SJSA1 (cell line): ENCODE measurements around the gene PRDM12. TPM values are rescaled to one million over a fixed set of nuclear protein-coding genes. Genes with fewer than 3 reads are reported as not detected.

Experiments used
- DNase-seq, 2 experiments: peaks; one replicate each; pipeline ENCODE4 v3.0.0-alpha.2; 2015 to 2020; ENCODE audit warnings: low spot score in 2 of 2, low read depth in 1 of 2
- H3K27ac ChIP-seq: fragments of 250-450 bp; sonication (Bioruptor Pico); 2 replicates; pipeline ENCODE4 v1.5.1; 2020; ENCODE audit warnings: mild to moderate bottlenecking, moderate library complexity
- H3K27me3 ChIP-seq: fragments of 250-450 bp; sonication (Bioruptor Pico); replicated peaks from 2 replicates; pipeline ENCODE4 v1.5.1; 2020; ENCODE audit warnings: mild to moderate bottlenecking, moderate library complexity
- H3K36me3 ChIP-seq: fragments of 250-450 bp; sonication (Bioruptor Pico); 2 replicates; pipeline ENCODE4 v1.5.1; 2020; ENCODE audit warnings: mild to moderate bottlenecking
- H3K4me1 ChIP-seq: fragments of 250-450 bp; sonication (Bioruptor Pico); replicated peaks from 2 replicates; pipeline ENCODE4 v1.6.1; 2021; ENCODE audit warnings: mild to moderate bottlenecking
- H3K4me3 ChIP-seq: fragments of 250-450 bp; sonication (Bioruptor Pico); 2 replicates; pipeline ENCODE4 v1.5.1; 2020; ENCODE audit warnings: mild to moderate bottlenecking
- H3K9me3 ChIP-seq: fragments of 250-450 bp; sonication (Bioruptor Pico); replicated peaks from 2 replicates; pipeline ENCODE4 v1.5.1; 2020; ENCODE audit warnings: mild to moderate bottlenecking
- total RNA-seq: library from RNA; depleted of rRNA; stranded (reverse); fragments of >200 nt; shearing (Covaris generic); gene quantifications from 2 replicates; pipeline ENCODE4 v1.2.3, GENCODE V29; 2014

PRDM12 gene
- total RNA-seq, 1 experiment from 2014 or later: not detected

DNA sequence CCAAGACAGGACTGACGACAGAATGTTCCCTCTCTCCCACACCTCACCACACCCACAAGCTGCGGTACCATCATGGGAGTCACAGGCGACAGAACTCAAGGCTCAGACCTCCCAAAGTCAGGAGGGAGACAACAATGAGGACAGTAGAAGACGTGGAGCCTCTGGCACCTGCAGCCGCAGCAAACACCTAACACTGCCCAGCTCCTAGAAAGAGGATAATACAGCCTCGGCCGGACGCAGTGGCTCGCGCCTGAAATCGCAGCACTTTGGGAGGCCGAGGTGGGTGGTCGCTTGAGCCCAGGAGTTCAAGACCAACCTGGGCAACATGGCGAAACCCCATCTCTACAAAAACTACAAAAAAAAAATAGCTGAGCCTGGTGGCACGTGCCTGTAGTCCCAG lies 13.2 kb upstream of the PRDM12 start:
- Histone ChIP-seq H3K27me3 (peaks cover 2% of the 10 kb centered on the region; the same call in 1 of the 2 replicates), H3K27ac (no peak overlapping the region), H3K36me3 (no peaks in the 10 kb centered on the region), H3K4me1 (no peaks in the 10 kb centered on the region), H3K4me3 (no peak overlapping the region), H3K9me3 (no peaks in the 10 kb centered on the region)
- no peak for DNase-seq

DNA sequence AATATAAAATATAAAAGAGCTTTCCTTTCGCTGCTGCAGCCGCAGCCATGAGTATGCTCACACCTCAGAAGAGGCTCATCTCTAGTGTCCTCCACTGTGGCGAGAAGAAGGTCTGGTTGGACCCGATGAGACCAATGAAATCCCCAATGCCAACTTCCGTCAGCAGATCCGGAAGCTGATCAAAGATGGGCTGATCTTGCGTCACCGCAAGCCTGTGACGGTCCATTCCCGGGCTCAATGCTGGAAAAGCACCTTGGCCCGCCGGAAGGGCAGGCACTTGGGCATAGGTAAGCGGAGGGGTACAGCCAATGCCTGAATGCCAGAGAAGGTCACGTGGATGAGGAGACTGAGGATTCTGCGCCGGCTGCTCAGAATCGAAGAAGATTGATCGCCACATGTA lies 12.6 kb upstream of the PRDM12 start:
- DNase-seq: no peak
- Histone ChIP-seq H3K27me3 (peaks cover 7% of the 10 kb centered on the region), H3K36me3 (no peaks in the 10 kb centered on the region), H3K9me3 (no peaks in the 10 kb centered on the region), H3K4me3 (no peak overlapping the region), H3K4me1 (no peaks in the 10 kb centered on the region), H3K27ac (no peak overlapping the region)

DNA sequence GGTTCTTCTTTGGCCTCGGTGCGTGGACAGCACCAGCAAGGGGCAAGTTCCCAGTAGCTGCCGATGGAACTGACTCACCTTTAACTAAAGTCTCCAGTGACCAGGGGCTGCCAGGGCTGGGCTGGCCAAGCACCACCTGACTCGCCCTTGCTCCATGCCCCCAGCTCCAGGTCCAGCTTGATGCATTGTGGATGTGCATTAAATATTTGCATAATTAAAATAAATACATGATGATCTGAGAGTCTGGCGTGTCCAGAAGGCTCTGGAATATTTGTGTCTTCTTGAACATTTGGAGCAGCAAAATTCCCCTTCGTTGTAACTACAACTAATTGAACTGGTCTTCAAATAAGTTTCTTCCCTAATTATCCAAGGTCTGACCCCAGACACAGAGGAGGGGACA lies 9.5 kb upstream of the PRDM12 start:
- H3K27me3 ChIP-seq: peaks cover 38% of the 10 kb centered on the region
- H3K27ac ChIP-seq: no peak overlapping the region
- no peaks in the 10 kb centered on the region for H3K4me1 ChIP-seq

DNA sequence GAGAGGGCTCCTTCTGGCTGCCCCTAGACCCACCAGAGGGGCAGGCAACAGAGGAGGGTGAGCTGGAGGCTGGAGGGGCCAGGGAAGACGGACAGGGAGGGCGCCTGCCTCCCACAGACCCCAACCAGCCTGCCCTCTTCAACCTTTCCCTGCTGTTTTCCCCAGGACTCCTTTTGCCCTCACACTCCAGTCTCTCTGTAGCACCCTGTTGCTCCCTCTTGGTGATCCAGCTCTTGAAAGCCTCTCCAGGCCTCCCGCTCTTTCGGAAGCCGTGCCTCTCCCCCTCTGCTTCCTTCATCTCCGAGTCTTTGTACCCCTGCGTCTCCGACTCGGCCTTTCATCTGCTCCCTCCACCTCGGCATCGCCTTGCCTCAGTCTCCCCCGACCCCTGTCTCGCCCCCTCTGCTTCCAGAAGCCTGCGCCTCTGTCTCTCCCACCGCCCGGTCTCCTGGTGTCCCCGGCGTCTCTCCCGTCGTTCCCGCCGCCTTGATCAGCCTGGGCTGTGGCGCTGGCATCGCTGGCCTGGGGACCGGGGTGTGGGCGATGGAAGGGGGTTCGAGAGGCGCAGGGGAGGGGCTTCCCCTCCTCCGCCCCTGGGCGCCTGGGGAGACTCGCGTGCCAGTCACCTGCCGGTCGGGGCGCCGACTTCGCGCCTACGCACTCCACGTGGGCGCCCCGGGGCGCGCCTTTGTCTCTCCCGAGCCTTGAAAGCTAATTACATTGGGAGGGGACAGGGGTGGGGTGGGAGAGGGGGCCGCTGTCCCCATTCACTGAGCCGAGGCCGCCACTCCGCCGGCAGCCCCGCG lies 5.3 kb upstream of the PRDM12 start:
- peaks cover 11% of the 10 kb centered on the region for H3K4me1 ChIP-seq
- no peaks in the 10 kb centered on the region for H3K36me3 ChIP-seq
- 0 out of 2 replicates have a peak, but pooled peaks cover 5% of the 10 kb centered on the region for H3K9me3 ChIP-seq
- DNase-seq: no peak
- peaks cover 81% of the 10 kb centered on the region for H3K27me3 ChIP-seq
- H3K4me3 ChIP-seq: no peak overlapping the region
- H3K27ac ChIP-seq: no peak overlapping the region

More for the DNA sequence above, 9.5 kb upstream of the PRDM12 start:
- Histone ChIP-seq H3K4me3 (no peak overlapping the region), H3K9me3 (0 out of 2 replicates have a peak, but pooled peaks cover 3% of the 10 kb centered on the region), H3K36me3 (no peaks in the 10 kb centered on the region)
- no peak for DNase-seq

DNA sequence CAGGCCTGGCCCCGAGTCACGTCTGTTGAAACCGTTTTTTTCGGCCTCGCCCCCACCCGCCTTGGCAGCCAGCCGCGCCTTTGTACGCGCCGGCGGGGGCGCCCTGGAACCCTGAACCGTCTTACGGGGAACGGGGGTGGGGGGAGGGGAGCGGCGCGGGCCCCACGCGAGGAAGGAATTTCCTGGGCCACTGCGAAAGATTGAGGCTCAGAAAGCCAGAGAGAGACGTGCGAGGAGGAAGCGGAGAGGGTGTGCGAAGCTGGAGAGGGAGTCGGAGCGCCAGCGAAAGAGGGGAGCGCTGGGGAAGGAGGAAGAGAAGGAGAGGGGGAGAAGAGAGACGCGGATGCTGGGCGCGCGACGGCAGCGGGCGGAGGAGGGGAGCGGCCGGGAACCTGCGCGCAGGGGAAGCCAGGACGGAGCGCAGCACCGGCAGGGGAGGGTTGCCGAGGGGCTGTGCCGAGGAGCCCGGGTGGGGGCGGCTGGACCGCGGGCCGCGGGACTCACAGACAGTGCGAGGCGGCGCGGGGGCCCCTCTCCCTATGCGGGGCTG lies 4.6 kb upstream of the PRDM12 start:
- no peak for DNase-seq
- peaks cover 11% of the 10 kb centered on the region for H3K4me1 ChIP-seq
- no peaks in the 10 kb centered on the region for H3K36me3 ChIP-seq
- H3K27ac ChIP-seq: no peak overlapping the region
- H3K9me3 ChIP-seq: 0 out of 2 replicates have a peak, but pooled peaks cover 5% of the 10 kb centered on the region
- H3K27me3 ChIP-seq: peaks cover 87% of the 10 kb centered on the region
- no peak overlapping the region for H3K4me3 ChIP-seq

DNA sequence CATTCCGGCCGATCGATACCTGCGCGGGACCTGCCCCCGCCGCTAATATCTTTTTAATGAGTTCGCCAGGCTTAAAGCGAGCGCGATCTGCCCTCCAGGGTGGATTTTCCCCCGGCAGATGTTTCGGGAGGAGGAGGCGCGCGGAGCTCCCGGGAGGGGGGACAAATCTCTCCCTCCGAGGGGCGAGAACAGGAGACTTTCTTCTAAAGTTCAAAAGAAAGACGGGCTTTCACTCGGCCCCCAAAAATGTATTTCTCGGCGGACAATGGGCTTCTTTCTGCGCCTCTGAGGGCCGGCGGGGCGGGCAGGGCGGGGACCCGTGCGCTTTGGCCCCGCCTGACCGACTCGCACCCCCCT lies 4.1 kb upstream of the PRDM12 start:
- H3K9me3 ChIP-seq: 0 out of 2 replicates have a peak, but pooled peaks cover 5% of the 10 kb centered on the region
- no peak overlapping the region for H3K27ac ChIP-seq
- peak overlapping the region; percentile 17 for H3K4me3 ChIP-seq
- peaks cover 11% of the 10 kb centered on the region for H3K4me1 ChIP-seq
- no peaks in the 10 kb centered on the region for H3K36me3 ChIP-seq
- no peak for DNase-seq
- H3K27me3 ChIP-seq: peaks cover 90% of the 10 kb centered on the region

DNA sequence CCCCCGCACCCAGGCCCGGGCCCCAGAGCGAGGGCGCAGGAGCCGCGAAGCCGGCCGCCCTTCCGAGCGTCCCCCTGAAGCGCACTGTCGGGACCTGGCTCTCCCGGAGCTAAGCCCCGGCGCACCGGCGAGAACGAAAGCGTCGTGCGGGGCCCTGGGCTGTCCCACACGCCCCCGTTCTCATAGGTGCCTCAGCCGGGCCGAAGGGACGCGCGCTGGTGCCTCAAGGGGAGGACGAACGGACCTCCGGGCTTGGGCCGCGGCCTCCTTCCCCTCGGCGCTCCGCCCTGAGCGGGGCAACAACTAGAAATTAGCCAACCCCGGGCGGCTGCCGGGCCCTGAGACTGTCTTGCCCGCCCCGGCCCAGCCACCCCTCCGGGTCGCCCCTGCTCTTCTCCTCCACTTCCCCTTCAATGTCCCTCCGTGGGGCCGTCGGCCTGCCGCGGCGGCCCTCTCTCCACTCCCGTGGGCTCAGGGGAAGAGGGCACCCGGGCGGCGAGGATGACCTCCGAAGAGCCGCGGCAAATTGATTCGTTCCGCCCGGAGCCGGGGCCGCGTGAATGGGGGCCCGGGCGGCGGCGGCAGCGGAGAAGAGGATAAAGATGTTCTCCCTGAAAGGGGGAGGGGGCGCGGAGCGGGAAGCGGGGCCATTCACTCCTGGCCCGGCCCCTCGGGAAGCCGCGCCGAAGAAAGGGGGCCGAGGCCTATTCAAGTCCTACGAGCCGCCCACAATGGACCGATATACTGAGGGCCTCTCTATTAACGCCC lies 3.5 kb upstream of the PRDM12 start:
- H3K27ac ChIP-seq: no peak overlapping the region
- no peak for DNase-seq
- peaks cover 96% of the 10 kb centered on the region for H3K27me3 ChIP-seq
- H3K4me3 ChIP-seq: peak overlapping the region; percentile 17
- H3K9me3 ChIP-seq: 0 out of 2 replicates have a peak, but pooled peaks cover 5% of the 10 kb centered on the region
- H3K36me3 ChIP-seq: no peaks in the 10 kb centered on the region
- peaks cover 11% of the 10 kb centered on the region for H3K4me1 ChIP-seq

DNA sequence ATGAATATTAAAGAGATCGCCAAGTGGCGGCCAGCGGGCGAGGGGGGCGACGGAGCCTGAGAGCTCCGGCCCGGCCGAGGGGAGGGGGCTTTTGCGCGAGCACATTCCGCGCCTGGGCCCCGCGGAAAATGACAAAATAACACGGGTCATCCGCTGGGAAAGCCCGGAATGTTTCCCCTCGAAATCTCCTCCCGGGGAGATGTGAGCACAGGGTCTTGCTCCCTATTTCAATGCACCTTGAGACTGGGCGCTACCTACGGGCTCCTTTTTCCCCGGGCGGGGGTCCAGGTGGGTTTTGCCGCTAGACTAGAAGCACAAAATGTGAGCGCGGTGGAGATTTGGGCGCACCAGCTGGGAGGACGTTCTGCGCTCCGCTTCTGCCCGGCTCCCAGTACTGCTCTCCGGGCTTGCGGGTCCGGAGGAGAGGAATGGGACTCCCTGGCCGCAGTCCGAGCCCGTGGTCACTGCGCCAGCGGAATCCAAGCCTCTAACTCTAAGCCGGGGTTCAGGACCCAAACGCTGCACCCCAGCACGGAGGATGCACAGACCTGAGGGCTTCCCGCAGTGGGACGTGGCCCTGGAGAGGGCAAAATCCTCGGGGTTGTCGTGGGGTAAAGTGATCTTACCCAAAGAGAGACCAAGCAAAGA lies 2.8 kb upstream of the PRDM12 start:
- Histone ChIP-seq H3K36me3 (no peaks in the 10 kb centered on the region), H3K4me3 (no peak overlapping the region), H3K4me1 (peaks cover 11% of the 10 kb centered on the region), H3K27me3 (peaks cover 98% of the 10 kb centered on the region), H3K9me3 (0 out of 2 replicates have a peak, but pooled peaks cover 5% of the 10 kb centered on the region), H3K27ac (no peak overlapping the region)
- DNase-seq: no peak

DNA sequence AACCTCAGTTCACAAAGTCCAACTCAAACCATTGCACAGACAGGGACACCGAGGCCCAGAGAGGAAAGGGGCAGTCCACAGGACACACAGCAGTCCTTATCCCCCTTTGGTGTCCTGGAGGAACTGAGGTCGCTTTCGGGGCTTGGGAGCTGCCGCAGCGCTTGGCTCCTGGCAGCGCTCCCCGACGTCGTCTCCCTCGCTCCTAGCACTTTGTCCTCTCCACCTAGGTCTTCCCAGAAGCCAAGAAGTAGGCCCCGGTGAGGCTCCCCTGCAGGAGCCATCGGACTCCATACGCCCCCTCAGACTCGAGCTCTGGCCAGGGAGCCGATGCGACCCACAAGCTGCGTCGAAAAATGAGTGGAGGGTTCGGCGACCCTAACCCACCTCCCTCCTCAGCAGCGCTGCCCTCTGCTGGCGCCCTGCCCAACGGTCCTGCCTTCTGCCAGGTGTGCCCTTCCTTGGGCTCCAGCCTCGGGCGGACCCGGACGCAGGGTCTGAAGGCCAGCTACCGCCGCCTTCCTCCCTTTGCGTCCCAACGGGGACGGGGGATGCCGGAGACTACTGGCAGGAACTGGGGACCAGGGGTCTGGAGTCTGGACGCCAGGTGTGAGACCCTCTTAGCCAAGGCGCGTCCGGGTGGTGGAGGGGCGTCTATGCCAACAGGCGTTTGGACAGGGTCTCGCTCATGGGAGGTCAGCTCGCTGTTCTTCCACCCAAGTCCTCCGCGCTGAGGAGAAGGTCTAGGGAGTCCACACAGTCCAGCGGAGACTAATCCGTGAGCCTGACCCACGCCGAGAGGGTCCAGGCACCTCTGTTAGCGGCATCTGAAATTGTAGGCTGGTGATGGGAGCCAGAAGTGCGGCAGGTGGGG lies 2.1 kb upstream of the PRDM12 start:
- no peak for DNase-seq
- Histone ChIP-seq H3K9me3 (0 out of 2 replicates have a peak, but pooled peaks cover 5% of the 10 kb centered on the region), H3K4me3 (no peak overlapping the region), H3K27ac (no peak overlapping the region), H3K27me3 (peaks cover 98% of the 10 kb centered on the region), H3K4me1 (peaks cover 11% of the 10 kb centered on the region), H3K36me3 (no peaks in the 10 kb centered on the region)

DNA sequence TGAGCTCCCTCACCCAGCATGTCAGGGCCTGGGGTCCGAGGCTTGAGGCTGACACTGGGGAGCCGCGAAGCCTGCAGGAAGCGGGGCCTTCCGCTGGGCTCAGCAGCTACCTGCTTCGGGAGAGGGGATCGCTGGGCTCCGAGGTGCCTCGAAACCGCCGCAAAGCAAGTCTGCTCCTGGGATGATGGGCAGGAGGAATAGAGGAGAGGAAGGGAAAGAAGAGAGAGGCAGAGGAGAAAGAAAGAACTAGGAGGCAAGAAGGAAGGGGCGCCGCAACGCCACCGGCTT lies 1.5 kb upstream of the PRDM12 start:
- Histone ChIP-seq H3K9me3 (0 out of 2 replicates have a peak, but pooled peaks cover 5% of the 10 kb centered on the region), H3K27ac (no peak overlapping the region), H3K4me3 (no peak overlapping the region), H3K4me1 (peaks cover 11% of the 10 kb centered on the region), H3K36me3 (no peaks in the 10 kb centered on the region), H3K27me3 (peaks cover 97% of the 10 kb centered on the region)
- no peak for DNase-seq

DNA sequence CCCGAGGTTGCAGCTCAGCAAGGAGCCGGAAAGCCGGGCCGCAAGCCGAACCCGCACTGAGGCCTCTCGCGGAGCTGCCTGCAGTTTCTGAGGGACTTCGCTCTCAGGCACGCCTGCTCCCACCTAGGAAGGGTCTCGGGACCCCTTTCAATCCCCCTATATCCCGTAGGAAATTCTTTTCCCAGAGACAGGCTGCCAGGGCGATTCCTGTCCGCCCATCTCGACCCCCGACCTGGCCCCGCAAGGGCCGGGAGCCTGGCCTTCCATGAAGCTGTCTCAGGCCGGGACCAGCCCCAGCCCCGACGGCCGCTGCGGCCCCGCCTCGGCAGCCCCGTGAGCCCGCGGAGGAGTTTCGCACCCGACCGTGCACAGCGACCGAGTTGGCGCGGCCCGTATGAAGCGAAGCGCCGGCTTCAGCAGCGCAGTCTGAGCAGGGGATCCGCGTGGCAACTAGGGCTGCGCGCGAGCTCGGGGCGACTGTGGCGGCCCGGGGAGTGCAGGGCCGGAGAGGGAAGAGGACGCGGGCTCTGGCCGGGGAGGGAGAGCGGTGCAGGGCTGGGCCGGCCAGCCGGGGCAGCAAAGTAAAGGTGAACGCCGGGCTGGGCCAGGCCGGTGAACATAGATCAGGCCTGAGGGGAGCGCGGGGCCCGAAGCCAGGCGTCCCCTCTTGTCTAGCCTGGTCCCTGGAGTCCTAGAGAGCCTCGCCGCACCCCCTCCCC lies 977 bp upstream of the PRDM12 start:
- Histone ChIP-seq H3K9me3 (0 out of 2 replicates have a peak, but pooled peaks cover 5% of the 10 kb centered on the region), H3K4me3 (no peak overlapping the region), H3K27ac (no peak overlapping the region), H3K36me3 (no peaks in the 10 kb centered on the region), H3K27me3 (peaks cover 92% of the 10 kb centered on the region), H3K4me1 (peaks cover 11% of the 10 kb centered on the region)
- DNase-seq: no peak

DNA sequence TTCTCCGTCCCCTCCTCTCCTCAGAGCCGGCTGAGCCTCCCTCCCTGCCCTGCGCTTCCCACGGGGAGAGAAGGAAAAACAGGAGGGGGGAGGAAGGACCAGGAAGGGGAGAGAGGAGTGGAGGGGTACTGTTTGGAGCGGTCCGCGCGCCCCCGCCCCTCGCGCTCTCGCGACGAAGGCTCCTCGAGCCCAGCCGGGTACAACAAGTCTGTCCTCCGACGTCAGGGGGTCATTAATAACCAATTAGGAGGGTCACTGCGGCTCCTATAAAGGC lies 480 bp upstream of the PRDM12 start:
- H3K27ac ChIP-seq: no peak overlapping the region
- DNase-seq: no peak
- H3K27me3 ChIP-seq: peaks cover 87% of the 10 kb centered on the region
- H3K36me3 ChIP-seq: no peaks in the 10 kb centered on the region
- H3K4me1 ChIP-seq: peaks cover 11% of the 10 kb centered on the region
- H3K9me3 ChIP-seq: 0 out of 2 replicates have a peak, but pooled peaks cover 2% of the 10 kb centered on the region
- H3K4me3 ChIP-seq: no peak overlapping the region
